IMR-90 (cell line): Measurements from ENCODE around the gene PRADC1. TPM values are rescaled to one million over a fixed set of nuclear protein-coding genes. Genes with fewer than 3 reads are reported as not detected.

Source experiments
- ATAC-seq: fragments of 200-7000 bp; cut with Tn5 transposase; 2 replicates; pipeline ENCODE4 v1.9.1; 2020; ENCODE audit warnings: low read depth, mild to moderate bottlenecking, moderate library complexity
- BruUV-seq: library from RNA; stranded (reverse); fragments of 400-500 nt; replicated peaks from 2 replicates; lab custom pipeline; 2021; lab: Mats Ljungman, UMichigan
- CTCF ChIA-PET: fragments of 300-600 bp; formaldehyde crosslinking; extraction: SDS; loops from one replicate; lab custom pipeline; 2021; ENCODE audit warnings: antibody characterized with exemption; lab: Yijun Ruan, JAX
- POLR2A ChIA-PET: fragments of 300-600 bp; sonication (Branson Sonifier 250); formaldehyde crosslinking; loops from one replicate; lab custom pipeline; 2022; ENCODE audit warnings: antibody characterized with exemption; ENCODE audit not compliant: unreplicated experiment; lab: Charles Lee
- DNase-seq: peaks from one replicate; pipeline ENCODE4 v3.0.0; 2013
- H2AFZ ChIP-seq: replicated peaks from 2 replicates; pipeline ENCODE3; 2013; ENCODE audit warnings: low read length, mild to moderate bottlenecking; ENCODE audit not compliant: poor library complexity
- H2AK5ac ChIP-seq: 2 replicates; pipeline ENCODE4 v1.6.1; 2013; ENCODE audit warnings: low read depth, low read length, inconsistent platforms
- H2AK9ac ChIP-seq: replicated peaks from 2 replicates; pipeline ENCODE3; 2013; ENCODE audit warnings: mild to moderate bottlenecking, low read depth, low read length, moderate library complexity; ENCODE audit not compliant: poor library complexity
- H2BK120ac ChIP-seq: 2 replicates; pipeline ENCODE4 v1.6.1; 2013; ENCODE audit warnings: low read depth, low read length, inconsistent platforms
- H2BK15ac ChIP-seq: 3 replicates; pipeline ENCODE4 v1.6.1; 2013; ENCODE audit warnings: low read depth, low read length, inconsistent platforms
- H2BK20ac ChIP-seq: 2 replicates; pipeline ENCODE4 v1.6.1; 2013; ENCODE audit warnings: low read depth, mild to moderate bottlenecking, inconsistent platforms, low read length, moderate library complexity
- H2BK5ac ChIP-seq: 2 replicates; pipeline ENCODE4 v1.6.1; 2013; ENCODE audit warnings: mild to moderate bottlenecking, low read depth, low read length, inconsistent platforms; ENCODE audit not compliant: poor library complexity, severe bottlenecking
- H3K14ac ChIP-seq: replicated peaks from 2 replicates; pipeline ENCODE4 v1.6.1; 2013; ENCODE audit warnings: low read depth, low read length, inconsistent platforms
- H3K18ac ChIP-seq: 2 replicates; pipeline ENCODE4 v1.6.1; 2013; ENCODE audit warnings: low read depth, low read length, control low read depth
- H3K23ac ChIP-seq: 2 replicates; pipeline ENCODE4 v1.6.1; 2013; ENCODE audit warnings: low read depth, low read length, inconsistent platforms
- H3K27ac ChIP-seq: 2 replicates; pipeline ENCODE4 v1.5.1; 2013; ENCODE audit warnings: mild to moderate bottlenecking, control low read depth, low read length; ENCODE audit not compliant: insufficient read depth
- H3K27me3 ChIP-seq: 2 replicates; pipeline ENCODE4 v1.6.1; 2013; ENCODE audit warnings: low read length; ENCODE audit not compliant: control insufficient read depth, insufficient read depth
- H3K36me3 ChIP-seq: 2 replicates; pipeline ENCODE4 v1.6.1; 2013; ENCODE audit warnings: low read length, mixed read lengths; ENCODE audit not compliant: control insufficient read depth, insufficient read depth
- H3K4ac ChIP-seq: 2 replicates; pipeline ENCODE4 v1.6.1; 2013; ENCODE audit warnings: low read depth, low read length, inconsistent platforms
- H3K4me1 ChIP-seq: 2 replicates; pipeline ENCODE4 v1.6.1; 2013; ENCODE audit warnings: low read length, mixed read lengths; ENCODE audit not compliant: control insufficient read depth, insufficient read depth
- H3K4me2 ChIP-seq: 2 replicates; pipeline ENCODE4 v1.6.1; 2013; ENCODE audit warnings: low read depth, mild to moderate bottlenecking, control low read depth, low read length, moderate library complexity
- H3K4me3 ChIP-seq: 2 replicates; pipeline ENCODE4 v1.5.1; 2013; ENCODE audit warnings: low read depth, mild to moderate bottlenecking, control low read depth, low read length, moderate library complexity; ENCODE audit not compliant: insufficient read depth
- H3K56ac ChIP-seq: 2 replicates; pipeline ENCODE4 v1.6.1; 2013; ENCODE audit warnings: low read length, inconsistent platforms; ENCODE audit not compliant: insufficient read depth; ENCODE audit errors: extremely low read depth
- H3K79me1 ChIP-seq, 2 experiments: 2 replicates each; pipeline ENCODE4 v1.6.1; 2013; ENCODE audit warnings: low read length in 2 of 2, inconsistent platforms in 1 of 2, low read depth in 1 of 2
- H3K9ac ChIP-seq: 2 replicates; pipeline ENCODE4 v1.6.1; 2013; ENCODE audit warnings: low read depth, low read length, control low read depth
- H3K9me1 ChIP-seq: 2 replicates; pipeline ENCODE4 v1.6.1; 2013; ENCODE audit warnings: low read length, inconsistent platforms; ENCODE audit not compliant: insufficient read depth
- H3K9me3 ChIP-seq: 2 replicates; pipeline ENCODE4 v1.6.1; 2013; ENCODE audit warnings: low read length; ENCODE audit not compliant: control insufficient read depth, insufficient read depth
- H4K20me1 ChIP-seq: 2 replicates; pipeline ENCODE4 v1.6.1; 2013; ENCODE audit warnings: low read length, inconsistent platforms; ENCODE audit not compliant: insufficient read depth
- H4K5ac ChIP-seq: 2 replicates; pipeline ENCODE4 v1.6.1; 2013; ENCODE audit warnings: mild to moderate bottlenecking, low read depth, low read length, control low read depth
- H4K8ac ChIP-seq, 2 experiments: 2 replicates each; pipeline ENCODE4 v1.6.1; 2013; ENCODE audit warnings: low read depth in 2 of 2, low read length in 2 of 2, control low read depth in 1 of 2, inconsistent platforms in 1 of 2
- H4K91ac ChIP-seq: 2 replicates; pipeline ENCODE4 v1.6.1; 2013; ENCODE audit warnings: low read depth, low read length, inconsistent platforms; ENCODE audit not compliant: insufficient read depth
- CEBPB ChIP-seq: IDR thresholded peaks from 2 replicates; pipeline ENCODE4 v1.6.1; 2012; ENCODE audit warnings: low read depth, low read length, improper control_type of control experiment
- RCOR1 ChIP-seq: IDR thresholded peaks from 2 replicates; pipeline ENCODE4 v1.6.1; 2012; ENCODE audit warnings: mild to moderate bottlenecking, low read length, improper control_type of control experiment; ENCODE audit not compliant: insufficient replicate concordance
- WGBS, 2 experiments: methylation state at CpG; one replicate each; pipeline versions ENCODE4 v1.1.5 to v1.1.7; 2013; ENCODE audit warnings: missing lambda C conversion rate in 2 of 2; ENCODE audit not compliant: insufficient read length in 1 of 2; ENCODE audit errors: extremely low coverage in 2 of 2; 5-methylcytosine and 5-hydroxymethylcytosine counted together
- dilution Hi-C: fragments of 300-500 bp; cut with HindIII; formaldehyde crosslinking; loops from one replicate; pipeline ENCODE4 v1.14.3; 2018; ENCODE audit warnings: low sequenced_read_pairs; ENCODE audit not compliant: unreplicated experiment
- in situ Hi-C: fragments of 300-500 bp; cut with MboI; formaldehyde crosslinking; loops from 3 replicates; pipeline ENCODE4 v1.14.3; 2019; ENCODE audit warnings: low sequenced_read_pairs, inconsistent platforms, mixed read lengths
- intact Hi-C: fragments of 100-400 bp; cut with micrococcal nuclease; formaldehyde crosslinking; loops from 2 replicates; pipeline ENCODE4 v1.10.0; 2022
- polyA plus RNA-seq, 3 experiments: library from polyadenylated mRNA; depleted of rRNA; stranded (reverse); fragments of >200 nt; gene quantifications; 2 replicates each; pipeline ENCODE4 v1.2.3, GENCODE V29; 2012; ENCODE audit warnings: low replicate concordance in 1 of 3
- total RNA-seq: library from RNA; depleted of rRNA; stranded (reverse); fragments of >200 nt; gene quantifications from 2 replicates; pipeline ENCODE4 v1.2.3, GENCODE V29; 2012

The PRADC1 gene
- total and polyA plus RNA-seq, 2 of the 4 experiments (the other 2 are of a cell fraction), result 13.1 to 18.4 TPM

DNA sequence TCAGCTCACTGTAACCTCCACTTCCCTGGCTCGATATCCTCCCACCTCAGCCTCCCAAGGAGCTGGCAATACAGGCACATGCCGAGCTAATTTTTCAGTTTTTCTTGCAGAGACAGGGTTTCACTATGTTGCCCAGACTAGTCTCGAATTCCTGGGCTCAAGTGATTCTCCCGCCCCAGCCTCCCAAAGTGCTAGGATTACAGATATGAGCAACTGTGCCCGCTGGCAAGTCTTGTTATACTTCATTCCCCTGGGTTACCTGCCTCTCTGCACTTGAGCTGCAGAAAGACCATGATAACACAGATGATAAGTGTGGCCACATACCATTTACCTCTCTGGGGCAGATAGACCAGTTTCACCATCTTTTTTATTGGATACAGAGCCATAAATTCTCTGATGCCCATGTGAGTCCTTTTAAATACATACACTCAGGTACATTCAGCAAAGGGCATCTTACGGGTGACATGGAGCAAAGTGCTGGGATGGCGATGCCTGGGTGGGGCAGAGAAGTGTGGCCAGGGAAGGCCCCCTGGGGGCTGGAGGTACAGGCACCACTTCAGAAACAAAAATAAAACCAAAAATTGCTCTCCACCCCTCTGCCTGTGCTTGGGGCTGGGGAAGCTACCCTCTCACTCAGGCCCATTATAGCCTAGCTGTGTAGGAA, 21.4 kb upstream of the PRADC1 start:
- DNase-seq, result no peak
- H3K79me1 ChIP-seq, result peaks cover 0 to 3% of the 10 kb centered on the region in 2 experiments; a peak in 2 of 4 replicates
- H3K4me3 ChIP-seq, result no peak overlapping the region
- no peaks in the 10 kb centered on the region for H3K27me3 ChIP-seq
- no peak overlapping the region for H3K14ac ChIP-seq
- dilution Hi-C loops, result no loop called here
- no peak overlapping the region for H3K56ac ChIP-seq
- no peak overlapping the region for H2BK15ac ChIP-seq
- no peak overlapping the region for H2AK5ac ChIP-seq
- no peak overlapping the region for H3K4ac ChIP-seq
- H3K27ac ChIP-seq, result no peak overlapping the region
- TF ChIP-seq CEBPB, result no peak
- no peak for TF ChIP-seq RCOR1
- intact Hi-C loops, result no loop called here
- in situ Hi-C loops, result no loop called here
- no TSS peak for BruUV-seq
- no peak overlapping the region for H2AK9ac ChIP-seq
- H2AFZ ChIP-seq, result no peak overlapping the region
- H4K5ac ChIP-seq, result no peak overlapping the region
- no peak overlapping the region for H3K4me2 ChIP-seq
- peaks cover 53% of the 10 kb centered on the region for H3K36me3 ChIP-seq
- H3K9ac ChIP-seq, result no peak overlapping the region
- H3K18ac ChIP-seq, result no peak overlapping the region
- H2BK5ac ChIP-seq, result no peak overlapping the region
- ChIA-PET POLR2A (no interaction called here), CTCF (no interaction called here)
- H3K9me3 ChIP-seq, result no peaks in the 10 kb centered on the region
- ATAC-seq, result no peak
- WGBS, 2 experiments, result 97% methylated on average over 3 of the region's 7 CpGs; no CpG with 5 or more reads in 1 of the 2 experiments
- H4K20me1 ChIP-seq, result peaks cover 10% of the 10 kb centered on the region
- no peak overlapping the region for H3K23ac ChIP-seq
- no peak overlapping the region for H2BK120ac ChIP-seq
- H4K8ac ChIP-seq, result no peak overlapping the region
- no peaks in the 10 kb centered on the region for H3K4me1 ChIP-seq
- H2BK20ac ChIP-seq, result no peak overlapping the region
- peaks cover 12% of the 10 kb centered on the region; the same call in 1 of the 2 replicates for H3K9me1 ChIP-seq
- no peak overlapping the region for H4K91ac ChIP-seq
